ENCODE measurements around the gene EID1.

The EID1 gene

GRCh38 chr15:48834756-48835155 is 43.2 kb upstream of the EID1 start:
- ChIA-PET POLR2A (no interaction called here), CTCF (no interaction called here)
- Histone ChIP-seq H3K9me3 (ENCODE audit: control insufficient read depth, insufficient read depth, low read depth, low read length) (no peaks in the 10 kb centered on the region), H3K36me3 (ENCODE audit: control insufficient read depth in 2 of 2, insufficient read depth in 1 of 2, low read length in 2 of 2) (no peaks in the 10 kb centered on the region), H3K27ac (ENCODE audit: extremely low read depth, low read depth, low read length) (no peak overlapping the region), H3K4me1 (ENCODE audit: control insufficient read depth, insufficient read depth, low read length) (no peaks in the 10 kb centered on the region), H3K4me3 (ENCODE audit: low read depth, low read length) (no peak overlapping the region)
- TF ChIP-seq ZNF274 (IDR thresholded peaks at IDR 0.05; ENCODE audit: low read length) (no peak), ZNF274 (tag by site-specific recombination; IDR thresholded peaks at IDR 0.05; ENCODE audit: borderline replicate concordance) (no peak), BCL11B (tag by site-specific recombination; IDR thresholded peaks at IDR 0.05; ENCODE audit: low read depth) (no peak), ZNF645 (tag by site-specific recombination; IDR thresholded peaks at IDR 0.05) (no peak), KLF7 (tag by site-specific recombination; IDR thresholded peaks at IDR 0.05; ENCODE audit: borderline replicate concordance) (no peak), ZNF324 (tag by site-specific recombination; IDR thresholded peaks at IDR 0.05) (no peak), ZNF707 (tag by site-specific recombination; IDR thresholded peaks at IDR 0.05) (no peak), ZNF623 (tag by site-specific recombination; IDR thresholded peaks at IDR 0.05) (no peak), ZNF391 (tag by site-specific recombination; IDR thresholded peaks at IDR 0.05; ENCODE audit: borderline replicate concordance, low read depth) (no peak), ZEB2 (tag by site-specific recombination; IDR thresholded peaks at IDR 0.05) (no peak)

- H3K36me3 ChIP-seq (ENCODE audit: control insufficient read depth in 2 of 2, insufficient read depth in 1 of 2, low read length in 2 of 2): no peaks in the 10 kb centered on the region
- no peaks in the 10 kb centered on the region for H3K9me3 ChIP-seq (ENCODE audit: control insufficient read depth, insufficient read depth, low read depth, low read length)
- ChIA-PET POLR2A (no interaction called here), CTCF (no interaction called here)
- TF ChIP-seq ZNF701 (tag by site-specific recombination; IDR thresholded peaks at IDR 0.05) (no peak), ZNF626 (tag by site-specific recombination; IDR thresholded peaks at IDR 0.05) (no peak), EGR2 (tag by site-specific recombination; IDR thresholded peaks at IDR 0.05; ENCODE audit: low read depth) (no peak), ZNF510 (tag by site-specific recombination; IDR thresholded peaks at IDR 0.05; ENCODE audit: insufficient replicate concordance) (no peak), SP2 (tag by site-specific recombination; IDR thresholded peaks at IDR 0.05) (no peak), ZBTB17 (tag by site-specific recombination; IDR thresholded peaks at IDR 0.05) (no peak), ZNF2 (tag by site-specific recombination; IDR thresholded peaks at IDR 0.05) (no peak), ZNF366 (tag by site-specific recombination; conservative IDR thresholded peaks at IDR 0.05) (no peak), ZBTB11 (tag by site-specific recombination; conservative IDR thresholded peaks at IDR 0.05; ENCODE audit: low read depth) (no peak), MYNN (tag by site-specific recombination; IDR thresholded peaks at IDR 0.05; ENCODE audit: borderline replicate concordance) (no peak), ZFP69B (tag by site-specific recombination; IDR thresholded peaks at IDR 0.05) (no peak), ZNF514 (tag by site-specific recombination; IDR thresholded peaks at IDR 0.05) (no peak), ZNF549 (tag by site-specific recombination; IDR thresholded peaks at IDR 0.05) (no peak), ZNF132 (tag by site-specific recombination; IDR thresholded peaks at IDR 0.05; ENCODE audit: borderline replicate concordance) (no peak), HIC1 (tag by site-specific recombination; IDR thresholded peaks at IDR 0.05) (no peak), GLIS2 (tag by site-specific recombination; IDR thresholded peaks at IDR 0.05) (no peak), ZNF211 (tag by site-specific recombination; IDR thresholded peaks at IDR 0.05; ENCODE audit: low read depth) (no peak), ZNF785 (tag by site-specific recombination; IDR thresholded peaks at IDR 0.05) (no peak), PRDM6 (tag by site-specific recombination; IDR thresholded peaks at IDR 0.05) (no peak), SCRT2 (tag by site-specific recombination; IDR thresholded peaks at IDR 0.05) (no peak)
- no peak overlapping the region for H3K27ac ChIP-seq (ENCODE audit: extremely low read depth, low read depth, low read length)
- H3K4me1 ChIP-seq (ENCODE audit: control insufficient read depth, insufficient read depth, low read length): no peaks in the 10 kb centered on the region
- H3K4me3 ChIP-seq (ENCODE audit: low read depth, low read length): no peak overlapping the region
Measured at GRCh38 chr15:48842501-48842900, 35.4 kb upstream of the EID1 start.
